Colonic mucosa (tissue), 4 donors: Measurements from ENCODE around the gene KMT5C. TPM values are rescaled to one million over a fixed set of nuclear protein-coding genes. Genes with fewer than 3 reads are reported as not detected.

ENCODE experiments used
- DNase-seq: peaks from one replicate; pipeline ENCODE4 v3.0.0-alpha.2; 2020
- H3K27ac ChIP-seq: fragments of 200-600 bp; one replicate; pipeline ENCODE4 v1.8.0; 2021
- H3K27me3 ChIP-seq: fragments of 200-600 bp; one replicate; pipeline ENCODE4 v1.8.0; 2021
- H3K36me3 ChIP-seq: fragments of 200-600 bp; one replicate; pipeline ENCODE4 v1.8.0; 2021
- H3K4me1 ChIP-seq: fragments of 200-600 bp; one replicate; pipeline ENCODE4 v1.8.0; 2021; ENCODE audit warnings: mild to moderate bottlenecking
- H3K4me3 ChIP-seq: fragments of 200-600 bp; one replicate; pipeline ENCODE4 v1.8.0; 2021
- H3K9ac ChIP-seq, 2 donors: one replicate each; pipeline ENCODE4 v1.7.0; 2013; ENCODE audit warnings: control low read depth in 2 of 2, low read depth in 2 of 2, low read length in 2 of 2
- H3K9me3 ChIP-seq: fragments of 200-600 bp; one replicate; pipeline ENCODE4 v1.8.0; 2021
- CTCF ChIP-seq: fragments of 200-600 bp; IDR thresholded peaks from one replicate; pipeline ENCODE4 v1.8.0; 2022; ENCODE audit warnings: antibody characterized with exemption, mild to moderate bottlenecking
- intact Hi-C: fragments of 100-400 bp; cut with DNase I; formaldehyde crosslinking; loops from one replicate; pipeline ENCODE4 v1.14.1; 2022
- total RNA-seq, 2 donors: library from RNA; stranded (reverse); fragmentation: NEBNext Ultra II Directional in 1 of 2; extraction: Animal tissue kit (Norgen Biotek cat#: 25700) in 1 of 2; gene quantifications; one replicate each; pipeline ENCODE4 v1.2.1, GENCODE V29; 2021
- donor health status: healthy.
- donor health status: DM: no; HTN: no; CAD: no.
- donor health status: DM: no; HTN: no; CAD: no.

The KMT5C gene
- total RNA-seq, 2 donors from 2014 or later = 14.9 to 24.9 TPM

- TF ChIP-seq CTCF = no peak
- no peak overlapping the region for H3K4me3 ChIP-seq
- intact Hi-C loops = no loop called here
- H3K9me3 ChIP-seq = no peaks in the 10 kb centered on the region
- H3K36me3 ChIP-seq = no peaks in the 10 kb centered on the region
- no peaks in the 10 kb centered on the region for H3K4me1 ChIP-seq
- peaks cover 9% of the 10 kb centered on the region for H3K27me3 ChIP-seq
- no peak overlapping the region for H3K9ac ChIP-seq
- DNase-seq = no peak
- no peak overlapping the region for H3K27ac ChIP-seq
Measured at GRCh38 chr19:55377356-55378131, 37.9 kb downstream of the KMT5C start.

GRCh38 chr19:55379174-55379573 lies 39.5 kb downstream of the KMT5C start:
- no peaks in the 10 kb centered on the region for H3K9me3 ChIP-seq
- H3K27ac ChIP-seq = no peak overlapping the region
- no peak for TF ChIP-seq CTCF
- no peak overlapping the region for H3K4me3 ChIP-seq
- intact Hi-C loops = no loop called here
- no peak overlapping the region for H3K9ac ChIP-seq
- H3K4me1 ChIP-seq = no peaks in the 10 kb centered on the region
- peaks cover 2% of the 10 kb centered on the region for H3K27me3 ChIP-seq
- no peak for DNase-seq
- no peaks in the 10 kb centered on the region for H3K36me3 ChIP-seq

- intact Hi-C loops = loop anchor here (2.0 kb wide), 1 partner anchor 79 kb away; no protein-coding TSS in a partner anchor
- Histone ChIP-seq H3K4me1 (peaks cover 7% of the 10 kb centered on the region), H3K36me3 (no peaks in the 10 kb centered on the region), H3K4me3 (no peak overlapping the region), H3K9ac (no peak overlapping the region), H3K27ac (no peak overlapping the region), H3K27me3 (no peaks in the 10 kb centered on the region), H3K9me3 (no peaks in the 10 kb centered on the region)
- no peak for DNase-seq
- no peak for TF ChIP-seq CTCF
Measured at GRCh38 chr19:55382013-55382412, 42.3 kb downstream of the KMT5C start.

GRCh38 chr19:55382522-55383054 lies 42.9 kb downstream of the KMT5C start:
- no peak overlapping the region for H3K4me3 ChIP-seq
- H3K9ac ChIP-seq = peak overlapping the region in 1 of 2 donors; percentile 6
- no peak overlapping the region for H3K27ac ChIP-seq
- no peak for DNase-seq
- TF ChIP-seq CTCF = no peak
- H3K9me3 ChIP-seq = no peaks in the 10 kb centered on the region
- peaks cover 13% of the 10 kb centered on the region for H3K4me1 ChIP-seq
- peaks cover 4% of the 10 kb centered on the region for H3K36me3 ChIP-seq
- intact Hi-C loops = loop anchor here (2.0 kb wide), 1 partner anchor 80 kb away; no protein-coding TSS in a partner anchor
- H3K27me3 ChIP-seq = no peaks in the 10 kb centered on the region

GRCh38 chr19:55383279-55384130 lies 43.8 kb downstream of the KMT5C start:
- intact Hi-C loops = loop anchor here (2.0 kb wide), 1 partner anchor 81 kb away; no protein-coding TSS in a partner anchor
- Histone ChIP-seq H3K4me1 (peaks cover 22% of the 10 kb centered on the region), H3K9ac (peak overlapping the region; percentile 51 to 94), H3K9me3 (no peaks in the 10 kb centered on the region), H3K27ac (peak overlapping the region; percentile 94), H3K36me3 (peaks cover 12% of the 10 kb centered on the region), H3K4me3 (peak overlapping the region; percentile 73), H3K27me3 (no peaks in the 10 kb centered on the region)
- DNase-seq = peak; percentile 45
- no peak for TF ChIP-seq CTCF
